Mucosa of rectum (tissue), 2 donors: ENCODE measurements around the gene CXCL3.

Source experiments
- H3K27ac ChIP-seq, 2 donors: one replicate each; pipeline ENCODE4 v1.7.0; 2013; ENCODE audit warnings: inconsistent platforms in 2 of 2, low read depth in 2 of 2, low read length in 2 of 2
- H3K27me3 ChIP-seq, 2 donors: one replicate each; pipeline ENCODE4 v1.7.0; 2013; ENCODE audit warnings: low read length in 2 of 2; ENCODE audit not compliant: control insufficient read depth in 2 of 2, insufficient read depth in 2 of 2
- H3K36me3 ChIP-seq, 2 donors: one replicate each; pipeline ENCODE4 v1.7.0; 2013; ENCODE audit warnings: low read length in 2 of 2; ENCODE audit not compliant: control insufficient read depth in 2 of 2, insufficient read depth in 2 of 2
- H3K4me1 ChIP-seq, 2 donors: one replicate each; pipeline ENCODE4 v1.7.0; 2013; ENCODE audit warnings: low read length in 2 of 2, mild to moderate bottlenecking in 1 of 2; ENCODE audit not compliant: control insufficient read depth in 2 of 2, insufficient read depth in 2 of 2
- H3K4me3 ChIP-seq, 2 donors: one replicate each; pipeline ENCODE4 v1.7.0; 2013; ENCODE audit warnings: low read length in 2 of 2
- H3K9ac ChIP-seq, 2 donors: one replicate each; pipeline ENCODE4 v1.7.0; 2013; ENCODE audit warnings: low read length in 2 of 2, low read depth in 1 of 2, mild to moderate bottlenecking in 1 of 2
- H3K9me3 ChIP-seq, 2 donors: one replicate each; pipeline ENCODE4 v1.7.0; 2013; ENCODE audit warnings: low read length in 2 of 2; ENCODE audit not compliant: control insufficient read depth in 2 of 2
- donor health status: healthy.
- donor health status: Normal muscosa, but diverticular disease.

The CXCL3 gene

GRCh38 chr4:74004668-74005067 is 33.8 kb downstream of the CXCL3 start:
- peak overlapping the region; percentile 68 to 72 for H3K27ac ChIP-seq

GRCh38 chr4:74000301-74000700 is 38.2 kb downstream of the CXCL3 start:
- Histone ChIP-seq H3K27ac (no peak overlapping the region), H3K4me1 (peaks cover 0 to 5% of the 10 kb centered on the region in 2 donors), H3K27me3 (no peaks in the 10 kb centered on the region), H3K36me3 (no peaks in the 10 kb centered on the region), H3K9me3 (no peaks in the 10 kb centered on the region), H3K4me3 (no peak overlapping the region), H3K9ac (no peak overlapping the region)

More at GRCh38 chr4:74004668-74005067, 33.8 kb downstream of the CXCL3 start:
- Histone ChIP-seq H3K9ac (no peak overlapping the region), H3K4me3 (no peak overlapping the region), H3K9me3 (no peaks in the 10 kb centered on the region), H3K27me3 (no peaks in the 10 kb centered on the region), H3K4me1 (peaks cover 2 to 8% of the 10 kb centered on the region in 2 donors), H3K36me3 (no peaks in the 10 kb centered on the region)

GRCh38 chr4:73998040-73999011 is 40.2 kb downstream of the CXCL3 start, which contains the start of gene CXCL5:
Gene CXCL5, minus strand, starts transcription at chr4:73998677. Its CDS starts 96 bp downstream, at chr4:73998581.
- H3K9me3 ChIP-seq = no peaks in the 10 kb centered on the region
- no peaks in the 10 kb centered on the region for H3K36me3 ChIP-seq
- no peaks in the 10 kb centered on the region for H3K4me1 ChIP-seq
- H3K9ac ChIP-seq = no peak within 1 kb of the TSS
- no peaks in the 10 kb centered on the region for H3K27me3 ChIP-seq
- no peak within 1 kb of the TSS for H3K27ac ChIP-seq
- H3K4me3 ChIP-seq = no peak within 1 kb of the TSS

- no peak overlapping the region for H3K4me3 ChIP-seq
- no peaks in the 10 kb centered on the region for H3K36me3 ChIP-seq
- H3K9ac ChIP-seq = no peak overlapping the region
- H3K9me3 ChIP-seq = no peaks in the 10 kb centered on the region
- no peak overlapping the region for H3K27ac ChIP-seq
- no peaks in the 10 kb centered on the region for H3K27me3 ChIP-seq
- H3K4me1 ChIP-seq = no peaks in the 10 kb centered on the region
These were observed 46.4 kb downstream of the CXCL3 start for GRCh38 chr4:73992050-73992449.

- Histone ChIP-seq H3K36me3 (no peaks in the 10 kb centered on the region), H3K9me3 (no peaks in the 10 kb centered on the region)
These were observed 46.8 kb downstream of the CXCL3 start for GRCh38 chr4:73991742-73992000.

GRCh38 chr4:73990988-73991741 is 47.3 kb downstream of the CXCL3 start:
- no peaks in the 10 kb centered on the region for H3K36me3 ChIP-seq
- H3K27me3 ChIP-seq = no peaks in the 10 kb centered on the region
- no peak overlapping the region for H3K4me3 ChIP-seq
- H3K4me1 ChIP-seq = no peaks in the 10 kb centered on the region
- H3K9me3 ChIP-seq = no peaks in the 10 kb centered on the region
- H3K27ac ChIP-seq = no peak overlapping the region
- H3K9ac ChIP-seq = no peak overlapping the region

More at GRCh38 chr4:73991742-73992000, 46.8 kb downstream of the CXCL3 start:
- no peak overlapping the region for H3K9ac ChIP-seq
- no peak overlapping the region for H3K27ac ChIP-seq
- H3K4me3 ChIP-seq = no peak overlapping the region
- H3K4me1 ChIP-seq = no peaks in the 10 kb centered on the region
- no peaks in the 10 kb centered on the region for H3K27me3 ChIP-seq

GRCh38 chr4:73989928-73990327 is 48.6 kb downstream of the CXCL3 start:
- H3K27ac ChIP-seq = no peak overlapping the region

GRCh38 chr4:73989031-73989430 is 49.5 kb downstream of the CXCL3 start:
- H3K9ac ChIP-seq = no peak overlapping the region
- no peaks in the 10 kb centered on the region for H3K4me1 ChIP-seq
- no peak overlapping the region for H3K4me3 ChIP-seq
- no peaks in the 10 kb centered on the region for H3K36me3 ChIP-seq
- no peaks in the 10 kb centered on the region for H3K9me3 ChIP-seq
- no peak overlapping the region for H3K27ac ChIP-seq
- H3K27me3 ChIP-seq = no peaks in the 10 kb centered on the region

More at GRCh38 chr4:73989928-73990327, 48.6 kb downstream of the CXCL3 start:
- H3K4me1 ChIP-seq = no peaks in the 10 kb centered on the region
- H3K4me3 ChIP-seq = no peak overlapping the region
- H3K9ac ChIP-seq = no peak overlapping the region
- no peaks in the 10 kb centered on the region for H3K9me3 ChIP-seq
- H3K36me3 ChIP-seq = no peaks in the 10 kb centered on the region
- no peaks in the 10 kb centered on the region for H3K27me3 ChIP-seq

GRCh38 chr4:73988061-73988460 is 50.4 kb downstream of the CXCL3 start, which contains the start of gene PPBP:
Gene PPBP, minus strand, starts transcription at chr4:73988190. Its CDS starts 87 bp downstream, at chr4:73988103.
- Histone ChIP-seq H3K27me3 (no peaks in the 10 kb centered on the region), H3K36me3 (no peaks in the 10 kb centered on the region), H3K4me1 (no peaks in the 10 kb centered on the region), H3K9ac (no peak within 1 kb of the TSS), H3K27ac (no peak within 1 kb of the TSS), H3K9me3 (no peaks in the 10 kb centered on the region), H3K4me3 (no peak within 1 kb of the TSS)
